K562 (cell line): Measurements from ENCODE around the gene SMC4. TPM values are rescaled to one million over a fixed set of nuclear protein-coding genes. Genes with fewer than 3 reads are reported as not detected.
A peak's percentile ranks its signal among the peaks of the same experiment; 100 is the strongest.

Source experiments
- ATAC-seq: fragments of 200-7000 bp; cut with Tn5 transposase; 3 replicates; pipeline ENCODE4 v1.9.1; 2020; ENCODE audit warnings: moderate library complexity
- BruUV-seq: library from RNA; stranded (reverse); fragments of 400-500 nt; replicated peaks from 2 replicates; lab custom pipeline; 2021; lab: Mats Ljungman, UMichigan
- CTCF ChIA-PET: fragments of 300-600 bp; formaldehyde crosslinking; extraction: SDS; loops from one replicate; lab custom pipeline; 2021; ENCODE audit warnings: low intra/inter-chr PET ratio; lab: Yijun Ruan, JAX
- POLR2A ChIA-PET: fragments of 300-600, 350-650 bp; sonication (Branson Sonifier 250); formaldehyde crosslinking; extraction: SDS; loops from one replicate; lab custom pipeline; 2021; ENCODE audit warnings: antibody characterized with exemption, inconsistent platforms; lab: Yijun Ruan, JAX
- DNase-seq, 4 experiments: peaks; one replicate each; pipeline versions ENCODE4 v3.0.0 to v3.0.0-alpha.2; 2011 to 2018; ENCODE audit warnings: low spot score in 3 of 4, mixed read lengths in 3 of 4; ENCODE audit errors: extremely low read depth in 1 of 4
- FAIRE-seq: peaks from 2 replicates; lab custom pipeline; 2011; peaks lifted over from hg19 to GRCh38; lab: Jason Lieb, UNC
- H2AFZ ChIP-seq: 2 replicates; pipeline ENCODE4 v1.6.0; 2011; ENCODE audit warnings: low read depth, low read length, control low read depth, inconsistent platforms
- H3K27ac ChIP-seq: fragments of 200-600 bp; 3 replicates; pipeline ENCODE4 v1.8.0; 2011; ENCODE audit warnings: low read depth, mild to moderate bottlenecking, control low read depth, inconsistent platforms, low read length, moderate library complexity, mixed read lengths; ENCODE audit errors: extremely low read depth
- H3K27me3 ChIP-seq, 2 experiments: fragments of 300-600 bp in 1 of 2; 2 replicates in 1 of 2; 3 replicates in 1 of 2; pipeline versions ENCODE4 v1.6.0 to v1.8.0; 2011; ENCODE audit warnings: inconsistent platforms in 2 of 2, low read length in 2 of 2, mild to moderate bottlenecking in 1 of 2, mixed read lengths in 1 of 2, moderate library complexity in 1 of 2; ENCODE audit not compliant: control insufficient read depth in 2 of 2, insufficient read depth in 2 of 2
- H3K36me3 ChIP-seq: fragments of 300-600 bp; 3 replicates; pipeline ENCODE4 v1.8.0; 2011; ENCODE audit warnings: mild to moderate bottlenecking, low read length, inconsistent platforms; ENCODE audit not compliant: control insufficient read depth, insufficient read depth
- H3K4me1 ChIP-seq, 2 experiments: fragments of 200-600 bp in 1 of 2; replicated peaks in 1 of 2; 2 replicates in 1 of 2; 3 replicates in 1 of 2; pipeline versions ENCODE4 v1.5.1 to v1.8.0; 2011; ENCODE audit warnings: inconsistent platforms in 2 of 2, low read length in 2 of 2, mild to moderate bottlenecking in 1 of 2, mixed read lengths in 1 of 2, moderate library complexity in 1 of 2; ENCODE audit not compliant: control insufficient read depth in 2 of 2, insufficient read depth in 2 of 2
- H3K4me2 ChIP-seq: 2 replicates; pipeline ENCODE4 v1.6.1; 2011; ENCODE audit warnings: low read length, control low read depth, inconsistent platforms, mixed read lengths; ENCODE audit not compliant: insufficient read depth
- H3K4me3 ChIP-seq: fragments of 200-600 bp; sonication (generic), shearing (Covaris generic); 2 replicates; pipeline ENCODE4 v1.5.1; 2016; ENCODE audit warnings: control low read depth, inconsistent platforms
- H3K79me2 ChIP-seq: fragments of 200-600 bp; 3 replicates; pipeline ENCODE4 v1.8.0; 2011; ENCODE audit warnings: low read length, inconsistent platforms; ENCODE audit not compliant: control insufficient read depth, insufficient read depth
- H3K9ac ChIP-seq, 2 experiments: 2 replicates each; pipeline versions ENCODE4 v1.6.0 to v1.6.1; 2011; ENCODE audit warnings: low read depth in 2 of 2, low read length in 2 of 2, control low read depth in 1 of 2, inconsistent platforms in 1 of 2, mild to moderate bottlenecking in 1 of 2, mixed read lengths in 1 of 2; ENCODE audit not compliant: insufficient read depth in 1 of 2
- H3K9me1 ChIP-seq: one replicate; pipeline ENCODE4 v1.6.0; 2011; ENCODE audit warnings: inconsistent platforms, mild to moderate bottlenecking, low read length, moderate library complexity; ENCODE audit not compliant: control insufficient read depth, insufficient read depth
- H3K9me3 ChIP-seq: replicated peaks from 2 replicates; pipeline ENCODE4 v1.5.1; 2011; ENCODE audit warnings: low read depth, low read length, inconsistent platforms; ENCODE audit not compliant: control insufficient read depth, insufficient read depth
- H4K20me1 ChIP-seq: replicated peaks from 2 replicates; pipeline ENCODE4 v1.6.1; 2011; ENCODE audit warnings: low read length, inconsistent platforms, mixed read lengths; ENCODE audit not compliant: control insufficient read depth, insufficient read depth
- FOXA1 ChIP-seq: fragments of 450-650 bp; IDR thresholded peaks from 2 replicates; pipeline ENCODE4 v1.6.1; 2016; ENCODE audit warnings: mild to moderate bottlenecking, borderline replicate concordance
- POLR2A ChIP-seq: fragments of 450-650 bp; conservative IDR thresholded peaks from 2 replicates; pipeline ENCODE4 v1.6.1; 2016
- RBM25 ChIP-seq: fragments of 200-400 bp; formaldehyde crosslinking; IDR thresholded peaks from 2 replicates; pipeline ENCODE4 v1.6.1; 2018; ENCODE audit warnings: low read length, low read depth, moderate library complexity; ENCODE audit not compliant: severe bottlenecking
- TFAM ChIP-seq: fragments of 250-450 bp; sonication (Bioruptor Pico); conservative IDR thresholded peaks from 2 replicates; pipeline ENCODE4 v1.5.0; 2021; ENCODE audit warnings: mild to moderate bottlenecking, moderate library complexity
- ZNF121 ChIP-seq: sonication (generic); formaldehyde crosslinking; conservative IDR thresholded peaks from 2 replicates; pipeline ENCODE4 v1.8.0; 2022; ENCODE audit warnings: missing genetic modification reagents
- ZNF165 ChIP-seq: fragments of 250-450 bp; sonication (Bioruptor Pico); IDR thresholded peaks from 2 replicates; pipeline ENCODE4 v1.4.0; 2020; ENCODE audit warnings: borderline replicate concordance
- WGBS: fragments of 100-300 bp; shearing (Covaris generic); methylation state at CpG from one replicate; pipeline ENCODE4 v1.1.6; 2016; ENCODE audit warnings: low coverage, mixed read lengths; ENCODE audit not compliant: insufficient coverage; ENCODE audit errors: missing lambda C conversion rate; 5-methylcytosine and 5-hydroxymethylcytosine counted together
- in situ Hi-C: fragments of 300-500 bp; cut with MboI; formaldehyde crosslinking; loops from 4 replicates; pipeline ENCODE4 v1.15.0; 2018; ENCODE audit warnings: inconsistent platforms, mixed read lengths
- intact Hi-C: fragments of 100-400 bp; cut with micrococcal nuclease; formaldehyde crosslinking; loops from 2 replicates; pipeline ENCODE4 v1.14.2; 2022
- polyA plus RNA-seq, 8 experiments: library from polyadenylated mRNA; depleted of rRNA in 4 of 8; stranded (reverse) in 5 of 8; unstranded in 3 of 8; fragments of >200 nt; fragmentation: Nextera tagmentation in 2 of 8; fragmentation: Illumina TruSeq in 1 of 8; extraction: Ambion mirVana in 2 of 8; extraction: Trizol in 1 of 8; gene quantifications; 2 replicates each; pipeline versions ENCODE4 v1.2.1 to v1.2.3, GENCODE V29; 2011 to 2014; ENCODE audit warnings: inconsistent platforms in 1 of 8, missing spikeins in 1 of 8
- total RNA-seq, 7 experiments: library from RNA; depleted of rRNA in 6 of 7; stranded (reverse); fragments of >200 nt in 6 of 7; fragmentation: Illumina TruSeq in 2 of 7; extraction: Trizol in 2 of 7; gene quantifications; 2 replicates each; pipeline versions ENCODE4 v1.2.1 to v1.2.3, GENCODE V29; 2011 to 2021; ENCODE audit warnings: low replicate concordance in 1 of 7

The SMC4 gene
- total and polyA plus RNA-seq, 9 of the 15 experiments (the other 6 are each of a cell fraction or from before 2014, with no cell fraction given) = 87.9 to 347 (median 176) TPM

DNA sequence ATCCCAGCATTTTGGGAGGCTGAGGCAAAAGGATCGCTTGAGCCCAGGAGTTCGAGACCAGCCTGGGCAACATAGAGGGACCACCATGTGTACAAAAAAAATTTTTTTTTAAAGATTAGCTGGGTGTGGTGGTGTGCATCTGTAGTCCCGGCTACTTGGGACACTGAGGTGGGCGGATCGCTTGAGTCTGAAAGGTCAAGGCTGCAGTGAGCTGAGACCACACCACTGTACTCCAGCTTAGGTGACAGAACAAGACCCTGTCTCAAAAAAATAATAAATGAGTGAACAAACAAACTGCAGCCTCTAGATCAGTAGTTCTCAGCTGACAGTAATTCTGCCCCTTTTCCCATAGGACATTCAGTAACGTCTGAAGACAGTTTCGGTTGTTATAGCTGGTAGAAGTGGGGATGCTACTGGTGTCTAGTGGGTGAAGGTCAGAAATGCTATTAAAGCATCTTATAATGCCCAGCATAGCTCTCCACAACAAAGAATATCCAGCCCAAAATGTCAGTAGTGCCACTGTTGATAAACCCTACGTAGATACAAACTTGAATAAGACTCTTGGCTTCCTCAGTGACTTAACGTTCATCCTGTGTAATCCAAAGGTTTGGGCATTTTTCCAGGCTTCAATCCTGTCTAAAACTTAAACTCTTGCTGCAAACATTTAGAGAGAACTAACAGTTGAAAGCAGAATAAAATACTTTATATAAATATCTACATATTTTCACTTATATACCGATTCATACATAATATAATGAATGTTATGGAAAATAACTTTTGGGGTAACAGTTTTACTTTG is 10.6 kb downstream of the SMC4 start:
- no peak for FAIRE-seq
- ChIA-PET CTCF (no interaction called here), POLR2A (interaction anchor here (0.6 to 4.0 kb wide), 6 partner anchors 8 to 223 kb away, joined by 3 to 38 read pairs (median 4); partner anchors contain the start of genes IFT80 and SMC4)
- Histone ChIP-seq H4K20me1 (no peaks in the 10 kb centered on the region), H3K9ac (no peak overlapping the region), H3K36me3 (peaks cover 92% of the 10 kb centered on the region), H3K27ac (no peak overlapping the region), H3K4me2 (no peak overlapping the region), H2AFZ (no peak overlapping the region), H3K9me3 (no peaks in the 10 kb centered on the region), H3K79me2 (peaks cover 77% of the 10 kb centered on the region), H3K4me3 (no peak overlapping the region), H3K9me1 (no peaks in the 10 kb centered on the region), H3K27me3 (no peaks in the 10 kb centered on the region), H3K4me1 (no peaks in the 10 kb centered on the region)
- 79% methylated on average over 9 of the region's 10 CpGs for WGBS
- in situ Hi-C loops (no loop called here), intact Hi-C loops (loop anchor here (5.0 kb wide), 3 partner anchors 68 to 523 kb away; no protein-coding TSS in a partner anchor)
- DNase-seq = no peak
- ATAC-seq = peak; percentile 44
- BruUV-seq = no TSS peak
- TF ChIP-seq POLR2A (peak; percentile 65), FOXA1 (no peak), TFAM (no peak)

DNA sequence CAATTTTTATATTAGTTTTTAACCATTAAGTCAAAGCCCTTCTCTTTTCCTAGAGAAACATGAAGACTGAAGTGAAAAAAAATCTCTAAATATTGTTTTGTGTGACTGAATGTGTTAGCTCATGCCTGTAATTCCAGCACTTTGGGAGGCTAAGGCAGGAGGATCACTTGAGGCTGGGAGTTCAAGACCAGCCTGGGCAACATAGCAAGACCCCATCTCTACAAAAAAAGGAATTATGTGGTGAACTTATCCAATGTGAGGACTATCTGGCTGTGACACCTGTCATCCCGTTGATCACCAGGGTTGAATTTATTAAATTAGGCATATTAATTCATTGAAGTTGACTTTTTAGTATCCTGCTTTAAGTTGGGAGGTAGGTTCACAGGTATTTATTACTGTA is 13.0 kb downstream of the SMC4 start:
- Histone ChIP-seq H4K20me1 (no peaks in the 10 kb centered on the region), H3K36me3 (peaks cover 92% of the 10 kb centered on the region), H3K9me1 (no peaks in the 10 kb centered on the region), H3K4me1 (no peaks in the 10 kb centered on the region), H3K4me2 (no peak overlapping the region), H3K27ac (no peak overlapping the region), H3K9me3 (no peaks in the 10 kb centered on the region), H3K9ac (no peak overlapping the region), H3K79me2 (peaks cover 73% of the 10 kb centered on the region), H2AFZ (no peak overlapping the region), H3K27me3 (no peaks in the 10 kb centered on the region), H3K4me3 (no peak overlapping the region)
- ATAC-seq (no peak), FAIRE-seq (no peak), DNase-seq (no peak)
- CTCF ChIA-PET = interaction anchor here (2.4 kb wide), 1 partner anchor 249 kb away, joined by 21 read pairs; no protein-coding TSS in a partner anchor
- BruUV-seq = no TSS peak
- intact Hi-C loops (loop anchor here (2.0 to 5.0 kb wide), 4 partner anchors 70 to 525 kb away; no protein-coding TSS in a partner anchor), in situ Hi-C loops (no loop called here)
- TF ChIP-seq RBM25 = peak; percentile 75
- no peak for TF ChIP-seq ZNF165 (CRISPR knock-in tag)
- peak; percentile 97 for TF ChIP-seq ZNF121 (CRISPR knock-in tag)
- WGBS = 75% methylated on average over 1 of the region's 1 CpG
- POLR2A ChIA-PET = interaction anchor here (0.8 to 4.0 kb wide), 6 partner anchors 10 to 250 kb away, joined by 3 to 23 read pairs (median 3); partner anchors contain the start of genes SMC4 and TRIM59
